GM12878 (cell line): Measurements from ENCODE around the gene ARHGDIA. TPM values are rescaled to one million over a fixed set of nuclear protein-coding genes. Genes with fewer than 3 reads are reported as not detected.

Experiments
- BACH1 ChIP-seq: fragments of 450-650 bp; IDR thresholded peaks from 2 replicates; pipeline ENCODE4 v1.6.1; 2017; ENCODE audit warnings: mild to moderate bottlenecking, borderline replicate concordance
- BHLHE40 ChIP-seq, 2 experiments: fragments of 450-650 bp in 1 of 2; IDR thresholded peaks; 2 replicates each; pipeline ENCODE4 v1.6.1; 2011 to 2017; ENCODE audit warnings: low read depth in 2 of 2, borderline replicate concordance in 1 of 2, improper control_type of control experiment in 1 of 2, low read length in 1 of 2, mild to moderate bottlenecking in 1 of 2
- CTCF ChIP-seq, 3 experiments: IDR thresholded peaks in 2 of 3; conservative IDR thresholded peaks in 1 of 3; 2 replicates each; pipeline ENCODE4 v1.5.1; 2011; ENCODE audit warnings: low read depth in 3 of 3, low read length in 3 of 3, mild to moderate bottlenecking in 3 of 3, control low read depth in 2 of 3, moderate library complexity in 2 of 3, inconsistent platforms in 1 of 3, mixed read lengths in 1 of 3; ENCODE audit not compliant: control insufficient read depth in 2 of 3, insufficient read depth in 1 of 3; ENCODE audit errors: extremely low read depth in 1 of 3
- EP300 ChIP-seq, 2 experiments: fragments of 150-350 bp in 1 of 2; IDR thresholded peaks; 2 replicates each; pipeline ENCODE4 v1.6.1; 2011 to 2012; ENCODE audit warnings: low read depth in 2 of 2, low read length in 2 of 2, borderline replicate concordance in 1 of 2, improper control_type of control experiment in 1 of 2, inconsistent platforms in 1 of 2; ENCODE audit not compliant: control insufficient read depth in 1 of 2
- FOXM1 ChIP-seq: IDR thresholded peaks from 2 replicates; pipeline ENCODE4 v1.6.1; 2012; ENCODE audit warnings: low read depth, mild to moderate bottlenecking, inconsistent platforms, low read length, moderate library complexity
- KLF5 ChIP-seq: fragments of 450-650 bp; IDR thresholded peaks from 2 replicates; pipeline ENCODE4 v1.6.1; 2014; ENCODE audit warnings: mild to moderate bottlenecking; ENCODE audit not compliant: partially characterized antibody
- MYC ChIP-seq: IDR thresholded peaks from 2 replicates; pipeline ENCODE4 v1.6.1; 2011; ENCODE audit warnings: mild to moderate bottlenecking, low read length, moderate library complexity, inconsistent platforms; ENCODE audit not compliant: insufficient read depth, insufficient replicate concordance, insufficient read length, severe bottlenecking
- NBN ChIP-seq: fragments of 450-650 bp; IDR thresholded peaks from 2 replicates; pipeline ENCODE4 v1.6.1; 2016
- NFYA ChIP-seq: IDR thresholded peaks from 2 replicates; pipeline ENCODE4 v1.6.1; 2011; ENCODE audit warnings: low read depth, mild to moderate bottlenecking, low read length, improper control_type of control experiment, borderline replicate concordance
- NR2C1 ChIP-seq: fragments of 450-650 bp; IDR thresholded peaks from 2 replicates; pipeline ENCODE4 v1.6.1; 2017; ENCODE audit warnings: antibody characterized with exemption, mild to moderate bottlenecking, moderate library complexity
- NR2F1 ChIP-seq: fragments of 450-650 bp; conservative IDR thresholded peaks from 2 replicates; pipeline ENCODE4 v1.6.1; 2017; ENCODE audit warnings: mild to moderate bottlenecking
- NRF1 ChIP-seq: conservative IDR thresholded peaks from 2 replicates; pipeline ENCODE4 v1.6.1; 2011; ENCODE audit warnings: mild to moderate bottlenecking, low read depth, low read length, improper control_type of control experiment
- PBX3 ChIP-seq: IDR thresholded peaks from 2 replicates; pipeline ENCODE4 v1.6.1; 2011; ENCODE audit warnings: mild to moderate bottlenecking, low read depth, low read length, moderate library complexity; ENCODE audit not compliant: insufficient replicate concordance
- POLR2AphosphoS5 ChIP-seq: IDR thresholded peaks from 2 replicates; pipeline ENCODE4 v1.6.1; 2011; ENCODE audit warnings: mild to moderate bottlenecking, low read length, inconsistent platforms
- RAD51 ChIP-seq: fragments of 450-650 bp; IDR thresholded peaks from 2 replicates; pipeline ENCODE4 v1.6.1; 2016; ENCODE audit warnings: moderate library complexity, mild to moderate bottlenecking, inconsistent platforms
- RELA ChIP-seq: fragments of 450-650 bp; IDR thresholded peaks from 2 replicates; pipeline ENCODE4 v1.8.0; 2014; ENCODE audit warnings: borderline replicate concordance; ENCODE audit not compliant: partially characterized antibody
- SMAD5 ChIP-seq: IDR thresholded peaks from 2 replicates; pipeline ENCODE4 v1.6.1; 2016; ENCODE audit warnings: antibody characterized with exemption, low read depth
- TCF3 ChIP-seq: IDR thresholded peaks from 2 replicates; pipeline ENCODE4 v1.6.1; 2012; ENCODE audit warnings: low read depth, mild to moderate bottlenecking, low read length, borderline replicate concordance; ENCODE audit not compliant: insufficient read depth
- WRNIP1 ChIP-seq: IDR thresholded peaks from 2 replicates; pipeline ENCODE4 v1.6.1; 2011; ENCODE audit warnings: low read depth, low read length, improper control_type of control experiment, borderline replicate concordance
- YY1 ChIP-seq: IDR thresholded peaks from 2 replicates; pipeline ENCODE4 v1.6.1; 2011; ENCODE audit warnings: low read depth, mild to moderate bottlenecking, low read length
- ZNF274 ChIP-seq: IDR thresholded peaks from one replicate; pipeline ENCODE4 v1.8.0; 2011; ENCODE audit not compliant: insufficient read length, insufficient read depth
- polyA plus RNA-seq, 11 experiments: library from polyadenylated mRNA; depleted of rRNA in 4 of 11; unstranded in 6 of 11; stranded (reverse) in 5 of 11; fragments of >200 nt; fragmentation: Nextera tagmentation in 4 of 11; fragmentation: Illumina TruSeq in 1 of 11; extraction: Ambion mirVana in 4 of 11; extraction: Trizol in 1 of 11; gene quantifications; 1 replicate in 1 of 11; 2 replicates in 10 of 11; pipeline versions ENCODE4 v1.2.1 to v1.2.3, GENCODE V29; 2011 to 2016; ENCODE audit warnings: inconsistent platforms in 2 of 11, missing spikeins in 2 of 11, low read depth in 1 of 11
- total RNA-seq, 4 experiments: library from RNA; depleted of rRNA in 3 of 4; stranded (reverse); fragments of >200 nt in 3 of 4; fragmentation: Illumina TruSeq in 1 of 4; extraction: Trizol in 1 of 4; gene quantifications; 2 replicates each; pipeline versions ENCODE4 v1.2.1 to v1.2.3, GENCODE V29; 2013 to 2021
- TF ChIP-seq, protein P1 (sequence below): IDR thresholded peaks from 2 replicates; pipeline ENCODE4 v1.6.1; 2011; ENCODE audit warnings: low read depth, low read length, improper control_type of control experiment, borderline replicate concordance
- TF ChIP-seq, protein P2 (sequence below): fragments of 450-650 bp; conservative IDR thresholded peaks from 2 replicates; pipeline ENCODE4 v1.6.1; 2017; ENCODE audit warnings: mild to moderate bottlenecking, moderate library complexity

The ARHGDIA gene
- total and polyA plus RNA-seq, 10 of the 15 experiments (the other 5 are each of a cell fraction or from before 2014, with no cell fraction given), result 17.9 to 552 (median 169) TPM

DNA sequence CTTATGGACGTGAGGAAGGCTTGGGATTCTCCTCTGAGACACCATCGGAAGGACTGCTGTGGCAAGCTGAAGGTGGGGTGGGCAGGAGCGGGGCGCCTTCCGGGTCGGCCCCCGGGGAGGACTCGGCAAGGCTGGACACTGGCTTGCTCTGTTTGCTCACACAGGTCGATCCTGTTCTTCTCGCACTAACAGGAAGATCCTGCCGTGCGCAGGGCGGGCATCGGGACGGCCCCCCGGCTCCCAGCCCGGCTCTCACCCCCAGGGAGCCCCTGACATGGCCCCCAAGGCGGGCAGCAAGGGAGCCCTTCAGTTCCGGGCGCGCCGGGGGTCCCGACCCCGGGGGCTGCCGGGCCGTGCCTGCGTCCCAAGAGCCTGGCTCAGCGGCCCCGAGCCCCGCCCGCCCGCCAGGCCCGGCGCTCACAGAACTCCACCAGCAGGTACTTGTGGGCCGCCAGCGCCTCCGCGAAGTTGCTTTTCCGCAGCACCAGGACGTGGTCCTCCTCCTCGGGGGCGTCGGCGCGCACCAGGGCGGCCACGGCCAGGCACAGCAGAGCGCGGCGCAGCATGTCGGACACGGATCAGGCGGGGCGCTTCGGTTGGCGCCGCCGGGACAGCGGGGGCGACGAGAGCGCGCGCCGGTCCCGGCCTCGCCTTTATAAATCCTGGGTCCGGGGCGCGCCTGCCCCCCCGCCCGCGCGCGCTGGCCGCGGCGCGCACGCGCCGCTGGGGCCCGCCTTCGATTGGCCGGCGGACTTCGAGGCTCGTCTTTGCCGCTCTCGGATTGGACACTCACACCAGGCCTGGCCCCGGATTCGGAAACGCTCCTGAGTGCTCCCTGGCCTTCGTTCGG is 11.0 kb downstream of the ARHGDIA start, which contains the start of gene P4HB (continued):
- TF ChIP-seq KLF5, result peak; percentile 80
- TF ChIP-seq YY1, result no peak
- peak; percentile 57 for TF ChIP-seq MYC
- no peak for TF ChIP-seq FOXM1
- TF ChIP-seq NR2C1, result peak; percentile 93
- TF ChIP-seq NBN, result no peak
- TF ChIP-seq POLR2AphosphoS5, result peak; percentile 95
- no peak for TF ChIP-seq CTCF (IDR thresholded peaks at IDR 0.05 in 2 of 3, conservative IDR thresholded peaks at IDR 0.05 in 1 of 3; ENCODE audit: control insufficient read depth in 2 of 3, extremely low read depth in 1 of 3, insufficient read depth in 1 of 3, low read depth in 3 of 3, low read length in 3 of 3)
- peak; percentile 68; the same call in 1 of the 2 replicates for TF ChIP-seq SMAD5
- TF ChIP-seq WRNIP1, result no peak
- TF ChIP-seq NR2F1, result peak; percentile 50
- peak; percentile 44; the same call in 1 of the 2 replicates for TF ChIP-seq NRF1
- peak; percentile 33 for TF ChIP-seq RELA
- TF ChIP-seq RAD51, result no peak
- TF ChIP-seq ZNF274, result no peak
- no peak for TF ChIP-seq NFYA
- TF ChIP-seq, protein P1, sequence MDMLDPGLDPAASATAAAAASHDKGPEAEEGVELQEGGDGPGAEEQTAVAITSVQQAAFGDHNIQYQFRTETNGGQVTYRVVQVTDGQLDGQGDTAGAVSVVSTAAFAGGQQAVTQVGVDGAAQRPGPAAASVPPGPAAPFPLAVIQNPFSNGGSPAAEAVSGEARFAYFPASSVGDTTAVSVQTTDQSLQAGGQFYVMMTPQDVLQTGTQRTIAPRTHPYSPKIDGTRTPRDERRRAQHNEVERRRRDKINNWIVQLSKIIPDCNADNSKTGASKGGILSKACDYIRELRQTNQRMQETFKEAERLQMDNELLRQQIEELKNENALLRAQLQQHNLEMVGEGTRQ, result no peak
- no peak for TF ChIP-seq EP300 (IDR thresholded peaks at IDR 0.05; ENCODE audit: borderline replicate concordance in 1 of 2, control insufficient read depth in 1 of 2, low read depth in 2 of 2, low read length in 2 of 2)
- TF ChIP-seq BACH1, result peak; percentile 91
- TF ChIP-seq BHLHE40 (IDR thresholded peaks at IDR 0.05; ENCODE audit: borderline replicate concordance in 1 of 2, low read depth in 2 of 2, low read length in 1 of 2), result peak in 1 of 2 experiments; percentile 4; a peak in 1 of 4 replicates
- no peak for TF ChIP-seq PBX3
- TF ChIP-seq, protein P2, sequence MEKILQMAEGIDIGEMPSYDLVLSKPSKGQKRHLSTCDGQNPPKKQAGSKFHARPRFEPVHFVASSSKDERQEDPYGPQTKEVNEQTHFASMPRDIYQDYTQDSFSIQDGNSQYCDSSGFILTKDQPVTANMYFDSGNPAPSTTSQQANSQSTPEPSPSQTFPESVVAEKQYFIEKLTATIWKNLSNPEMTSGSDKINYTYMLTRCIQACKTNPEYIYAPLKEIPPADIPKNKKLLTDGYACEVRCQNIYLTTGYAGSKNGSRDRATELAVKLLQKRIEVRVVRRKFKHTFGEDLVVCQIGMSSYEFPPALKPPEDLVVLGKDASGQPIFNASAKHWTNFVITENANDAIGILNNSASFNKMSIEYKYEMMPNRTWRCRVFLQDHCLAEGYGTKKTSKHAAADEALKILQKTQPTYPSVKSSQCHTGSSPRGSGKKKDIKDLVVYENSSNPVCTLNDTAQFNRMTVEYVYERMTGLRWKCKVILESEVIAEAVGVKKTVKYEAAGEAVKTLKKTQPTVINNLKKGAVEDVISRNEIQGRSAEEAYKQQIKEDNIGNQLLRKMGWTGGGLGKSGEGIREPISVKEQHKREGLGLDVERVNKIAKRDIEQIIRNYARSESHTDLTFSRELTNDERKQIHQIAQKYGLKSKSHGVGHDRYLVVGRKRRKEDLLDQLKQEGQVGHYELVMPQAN, result peak; percentile 97
- TF ChIP-seq TCF3, result peak; percentile 66; the same call in 1 of the 2 replicates
